GM18519 (cell line): ENCODE results near the gene KAZN.

Source experiments
- ATAC-seq: cut with Tn5 transposase; IDR thresholded peaks from one replicate; pipeline ENCODE4 v1.9.1; 2021; ENCODE audit warnings: mild to moderate bottlenecking, moderate library complexity; ENCODE audit not compliant: unreplicated experiment, low FRiP score

The KAZN gene

DNA sequence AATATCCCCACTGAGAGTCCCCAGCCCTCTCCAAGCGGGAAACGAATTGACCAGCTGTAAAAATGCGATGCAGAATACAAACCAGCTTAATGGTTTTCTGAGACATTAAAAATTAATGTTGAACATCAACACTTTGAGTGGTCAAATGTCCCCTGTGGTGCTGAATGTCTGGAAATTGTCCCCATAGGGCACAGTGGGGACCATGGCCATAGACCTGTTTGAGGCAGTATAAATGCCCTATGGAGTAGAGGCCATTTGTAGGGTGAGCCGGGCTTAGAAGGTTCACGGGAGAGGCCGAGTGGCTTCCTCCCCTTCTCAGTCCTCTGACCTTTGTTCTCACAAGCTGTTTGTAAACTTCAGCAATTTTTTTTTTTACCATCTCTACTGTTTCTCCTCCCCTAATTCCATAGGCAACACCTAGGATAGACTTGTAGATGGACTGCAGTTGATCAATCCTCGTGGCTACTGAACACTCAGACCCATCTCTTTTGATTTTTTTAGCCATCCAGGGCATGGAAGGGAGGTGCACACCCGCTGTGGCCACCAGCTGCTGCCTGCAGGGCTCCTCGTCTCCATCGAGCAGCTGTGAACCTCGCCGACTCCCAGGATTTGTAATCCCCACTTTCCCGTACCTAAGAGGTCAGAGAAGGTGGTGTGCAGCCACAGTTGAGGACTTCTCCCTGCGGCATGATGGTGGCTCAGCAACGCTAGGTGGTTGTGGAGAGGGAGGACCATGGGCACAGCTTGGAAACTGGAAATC, 41.0 kb downstream of the KAZN start:
- ATAC-seq: no peak

GRCh38 chr1:14642712-14643111, 44.2 kb downstream of the KAZN start:
- ATAC-seq: no peak

DNA sequence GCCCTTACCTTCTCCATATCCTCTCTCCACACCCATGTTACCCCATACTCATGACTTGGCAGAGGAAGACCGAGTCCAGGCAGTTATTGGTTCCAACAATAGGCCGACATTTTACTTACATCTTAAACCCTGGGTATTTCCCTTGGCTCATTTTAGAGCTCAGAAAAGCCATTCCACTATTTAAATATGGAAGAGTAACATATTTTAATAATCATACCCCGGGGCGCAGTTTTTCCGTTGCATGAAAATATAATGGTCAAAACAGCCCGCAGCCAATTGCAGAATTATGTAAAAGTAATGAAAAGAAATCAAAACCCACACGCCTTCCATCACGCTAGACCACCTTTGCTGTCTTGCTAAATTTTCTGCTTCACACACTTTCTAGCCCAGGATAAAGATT, 48.5 kb downstream of the KAZN start:
- no peak for ATAC-seq

GRCh38 chr1:14647777-14648176, 49.3 kb downstream of the KAZN start:
- no peak for ATAC-seq

- ATAC-seq: no peak
Observed at GRCh38 chr1:14648391-14648790, 49.9 kb downstream of the KAZN start.

- ATAC-seq: no peak
Observed at GRCh38 chr1:14648896-14649855, 50.7 kb downstream of the KAZN start.

- ATAC-seq: no peak
Observed at GRCh38 chr1:14649976-14650375, 51.5 kb downstream of the KAZN start.

DNA sequence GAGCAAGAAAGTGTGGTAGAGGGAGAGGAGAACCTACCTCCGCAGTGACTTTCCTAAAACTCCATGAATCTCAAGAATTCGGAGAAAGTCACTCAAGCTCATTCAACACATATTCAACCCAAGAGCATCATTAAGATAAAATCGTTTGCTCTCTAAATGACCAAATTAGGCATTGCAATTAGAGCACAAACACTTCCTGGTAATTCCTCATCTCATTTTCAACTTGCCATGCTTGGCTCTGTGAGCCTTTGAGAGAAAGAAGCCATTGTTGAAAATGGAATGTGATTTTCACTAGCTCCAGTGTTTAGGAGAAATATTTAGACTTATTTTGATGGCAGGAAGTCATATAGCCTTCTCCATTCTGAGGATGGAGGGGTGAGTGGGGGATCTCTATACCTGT, 52.5 kb downstream of the KAZN start:
- no peak for ATAC-seq

DNA sequence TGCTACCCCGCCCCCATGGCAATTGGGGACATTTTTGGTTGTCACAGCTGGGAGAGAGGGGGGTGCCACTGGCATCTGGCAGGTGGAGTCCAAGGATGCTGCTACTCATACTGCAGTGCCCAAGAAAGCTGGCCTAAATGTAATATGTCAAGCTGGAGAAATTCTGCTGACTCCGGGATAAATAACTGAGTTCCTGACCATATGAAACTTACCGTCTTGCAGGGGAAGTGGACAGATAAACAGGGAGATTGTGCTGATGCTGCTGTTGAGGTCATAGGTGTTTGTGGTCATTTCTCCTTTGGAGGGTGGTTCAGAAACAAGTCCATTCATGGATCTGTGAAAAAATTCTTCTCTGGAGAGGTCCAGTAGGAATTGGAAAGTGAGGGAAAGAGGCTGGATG, 54.4 kb downstream of the KAZN start:
- no peak for ATAC-seq

GRCh38 chr1:14653461-14653960, 55.0 kb downstream of the KAZN start:
- no peak for ATAC-seq

DNA sequence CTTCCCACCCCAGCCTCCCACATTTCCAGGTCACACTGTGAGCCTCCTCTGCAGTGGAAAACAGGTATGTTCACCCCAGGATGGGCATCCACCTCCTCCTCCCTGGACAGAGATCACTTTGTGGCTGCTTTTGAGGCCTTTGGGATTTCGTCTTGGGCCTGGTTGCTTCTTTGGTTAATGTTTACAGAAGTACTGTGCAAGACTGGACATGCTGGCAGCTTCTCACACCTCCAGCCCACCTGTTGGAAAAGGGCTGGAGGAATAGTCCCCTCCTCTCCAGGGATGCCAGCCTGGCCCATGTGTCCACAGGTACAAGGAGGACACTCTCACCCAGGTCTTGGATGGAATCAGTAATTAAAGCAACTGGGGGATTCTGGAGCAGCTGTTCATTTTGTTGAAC, 56.1 kb downstream of the KAZN start:
- no peak for ATAC-seq

GRCh38 chr1:14655385-14655784, 56.9 kb downstream of the KAZN start:
- ATAC-seq: no peak

GRCh38 chr1:14656384-14656937, 58.0 kb downstream of the KAZN start:
- no peak for ATAC-seq

- ATAC-seq: no peak
Observed at GRCh38 chr1:14658642-14659041, 60.2 kb downstream of the KAZN start.

DNA sequence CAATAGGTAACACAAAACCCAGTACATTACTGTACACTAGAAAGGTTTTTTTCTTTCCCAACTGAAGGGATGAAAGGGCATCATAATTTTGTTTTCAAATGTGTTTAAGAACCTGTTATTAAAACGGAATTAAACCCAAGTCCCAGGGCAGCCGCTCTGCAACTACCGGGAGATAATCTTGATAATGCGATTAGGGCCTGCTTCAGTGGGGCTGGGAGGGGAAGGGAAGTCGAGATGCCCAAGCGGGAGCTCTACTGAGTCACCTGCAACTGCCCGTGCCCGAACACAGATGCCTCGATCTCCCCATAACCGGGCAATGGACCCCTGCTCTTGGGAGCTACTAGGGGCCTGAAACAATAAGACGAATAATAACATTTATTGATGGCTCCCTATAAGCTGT, 61.4 kb downstream of the KAZN start:
- no peak for ATAC-seq

- ATAC-seq: no peak
Observed at GRCh38 chr1:14660801-14661200, 62.3 kb downstream of the KAZN start.

- ATAC-seq: no peak
Observed at GRCh38 chr1:14661222-14661621, 62.7 kb downstream of the KAZN start.

- no peak for ATAC-seq
Observed at GRCh38 chr1:14662116-14662515, 63.6 kb downstream of the KAZN start.

DNA sequence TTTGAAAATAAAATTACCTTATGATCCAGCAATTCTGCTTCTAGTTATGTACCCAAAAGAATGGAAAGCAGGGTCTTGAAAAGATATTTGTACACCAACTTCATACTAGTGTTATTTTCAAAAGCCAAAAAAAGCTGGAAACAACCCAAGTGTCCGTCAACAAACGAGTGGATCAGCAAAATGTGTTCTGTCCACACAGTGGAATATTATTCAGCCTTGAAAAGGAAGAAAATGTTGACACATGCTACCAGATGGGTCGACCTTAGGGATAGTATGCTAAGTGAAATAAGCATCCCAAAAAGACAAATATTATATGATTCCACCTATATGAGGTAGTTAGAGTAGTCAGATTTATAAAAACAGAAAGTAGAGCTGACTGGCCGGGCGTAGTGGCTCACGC, 65.3 kb downstream of the KAZN start:
- ATAC-seq: no peak

DNA sequence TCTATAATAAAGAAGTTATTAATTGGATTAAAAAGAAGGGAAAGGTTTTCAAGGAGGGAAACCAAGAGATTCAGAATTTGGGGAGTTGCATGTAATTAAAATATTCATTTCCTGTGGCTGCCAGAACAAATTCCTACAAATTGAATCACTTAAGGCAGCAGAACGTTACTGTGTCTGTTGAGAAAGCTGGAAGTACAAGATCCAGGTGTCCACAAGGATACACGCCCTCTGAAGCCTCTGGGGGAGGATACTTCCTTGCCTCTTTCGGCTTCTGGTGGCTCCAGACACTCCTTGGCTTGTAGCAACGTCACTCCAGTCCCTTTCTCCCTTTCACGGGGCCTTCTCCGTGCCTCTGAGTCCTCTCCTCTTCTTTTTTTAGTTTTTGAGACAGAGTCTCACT, 67.9 kb downstream of the KAZN start:
- no peak for ATAC-seq

DNA sequence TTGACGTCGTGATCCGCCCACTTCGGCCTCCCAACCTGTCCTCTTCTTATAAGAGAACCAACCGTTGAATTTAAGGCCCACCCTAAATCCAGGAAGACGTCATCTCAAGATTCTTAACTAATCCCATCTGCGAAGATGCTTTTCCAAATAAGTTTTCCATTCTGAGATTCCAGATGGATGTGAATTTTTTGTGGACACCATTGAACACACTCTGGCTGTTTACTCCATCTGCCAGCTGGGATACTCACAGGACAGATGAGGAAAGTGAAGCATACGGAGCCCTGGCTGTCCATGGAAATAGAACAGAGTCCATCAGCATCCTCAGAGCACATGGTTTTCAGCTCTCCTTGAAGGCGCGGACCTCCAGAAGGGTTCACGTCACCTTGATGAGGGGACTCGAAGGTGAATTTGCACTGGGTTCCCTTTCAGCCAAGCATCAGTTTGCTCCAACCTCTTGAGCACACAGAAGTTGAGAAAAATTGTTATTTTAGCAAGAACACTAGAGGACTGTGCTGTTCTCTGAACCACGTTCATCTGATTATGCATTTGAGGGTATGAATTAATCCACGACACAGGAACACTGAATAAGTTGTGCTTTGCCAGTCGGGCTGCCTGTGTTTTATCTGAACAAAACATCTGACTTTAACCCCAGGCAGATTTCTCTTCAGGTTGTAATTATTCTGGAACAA, 68.6 kb downstream of the KAZN start:
- no peak for ATAC-seq
